NCI-H1092 treated with DMSO at 0.1 percent for 48 hours (cell line): ENCODE results near the gene PACS2.
"Not testable (repeated sequence)": the region's sequence is repeated elsewhere in the genome, so short reads cannot be mapped to it uniquely, and the experiment has no call there.

Experiments used
- DNase-seq: peaks from one replicate; lab custom pipeline; 2025; lab: John Stamatoyannopoulos, UW

PACS2 gene

GRCh38 chr14:105314287-105315200, at the start of gene PACS2:
Gene PACS2, plus strand, starts transcription at chr14:105314748. Its CDS starts 171 bp downstream, at chr14:105314919.
- peak; percentile 73 for DNase-seq

GRCh38 chr14:105267820-105268548, 46.6 kb upstream of the PACS2 start:
- no peak for DNase-seq

- no peak for DNase-seq
Measured at GRCh38 chr14:105268736-105269354, 45.7 kb upstream of the PACS2 start.

- DNase-seq: no peak
Measured at GRCh38 chr14:105269405-105269804, 45.1 kb upstream of the PACS2 start.

- DNase-seq: no peak
Measured at GRCh38 chr14:105271224-105271890, 43.2 kb upstream of the PACS2 start.

- no peak for DNase-seq
Measured at GRCh38 chr14:105272623-105273022, 41.9 kb upstream of the PACS2 start.

GRCh38 chr14:105273062-105273461, 41.5 kb upstream of the PACS2 start:
- DNase-seq: no peak

GRCh38 chr14:105274637-105275036, 39.9 kb upstream of the PACS2 start:
- DNase-seq: no peak

- no peak for DNase-seq
Measured at GRCh38 chr14:105275267-105275946, 39.1 kb upstream of the PACS2 start.

GRCh38 chr14:105277448-105277847, 37.1 kb upstream of the PACS2 start:
- DNase-seq: not testable (repeated sequence)

- no peak for DNase-seq
Measured at GRCh38 chr14:105279642-105280361, 34.7 kb upstream of the PACS2 start.

- DNase-seq: no peak
Measured at GRCh38 chr14:105280525-105280924, 34.0 kb upstream of the PACS2 start.

GRCh38 chr14:105281371-105282097, 33.0 kb upstream of the PACS2 start:
- DNase-seq: no peak

- no peak for DNase-seq
Measured at GRCh38 chr14:105282098-105282725, 32.3 kb upstream of the PACS2 start.

- no peak for DNase-seq
Measured at GRCh38 chr14:105283028-105283427, 31.5 kb upstream of the PACS2 start.

- no peak for DNase-seq
Measured at GRCh38 chr14:105283899-105284298, 30.6 kb upstream of the PACS2 start.

- DNase-seq: no peak
Measured at GRCh38 chr14:105285174-105285573, 29.4 kb upstream of the PACS2 start.

- DNase-seq: no peak
Measured at GRCh38 chr14:105286759-105287144, 27.8 kb upstream of the PACS2 start.

- no peak for DNase-seq
Measured at GRCh38 chr14:105287249-105288102, 27.1 kb upstream of the PACS2 start.
